Neural progenitor cell (in vitro differentiated cells): Measurements from ENCODE around the gene CATSPERZ. TPM values are rescaled to one million over a fixed set of nuclear protein-coding genes. Genes with fewer than 3 reads are reported as not detected.

Source experiments
- DNase-seq: peaks from one replicate; pipeline ENCODE4 v3.0.0-alpha.2; 2016; ENCODE audit warnings: low spot score
- H2AFZ ChIP-seq: fragments of 200-600 bp; sonication (generic); replicated peaks from 2 replicates; pipeline ENCODE4 v1.6.1; 2016; ENCODE audit warnings: antibody characterized with exemption
- H3F3A ChIP-seq: fragments of 200-600 bp; sonication (generic); 2 replicates; pipeline ENCODE4 v1.6.1; 2016; ENCODE audit warnings: antibody characterized with exemption, low read depth
- H3K27ac ChIP-seq: fragments of 200-600 bp; sonication (generic); 2 replicates; pipeline ENCODE4 v1.5.1; 2016; ENCODE audit warnings: mild to moderate bottlenecking
- H3K27me3 ChIP-seq: fragments of 200-600 bp; sonication (generic); 2 replicates; pipeline ENCODE4 v1.6.1; 2016; ENCODE audit warnings: mild to moderate bottlenecking, moderate library complexity
- H3K36me3 ChIP-seq: fragments of 200-600 bp; sonication (generic); 2 replicates; pipeline ENCODE4 v1.5.1; 2016
- H3K4me1 ChIP-seq: fragments of 200-600 bp; sonication (generic); 2 replicates; pipeline ENCODE4 v1.6.1; 2016; ENCODE audit warnings: mixed run types
- H3K4me2 ChIP-seq: fragments of 200-600 bp; sonication (generic); 2 replicates; pipeline ENCODE4 v1.6.1; 2016
- H3K4me3 ChIP-seq: fragments of 200-600 bp; sonication (generic); 2 replicates; pipeline ENCODE4 v1.5.1; 2016
- H3K79me2 ChIP-seq: fragments of 200-600 bp; sonication (generic); 2 replicates; pipeline ENCODE4 v1.6.1; 2016; ENCODE audit warnings: low read depth
- H3K9ac ChIP-seq: fragments of 200-600 bp; sonication (generic); 2 replicates; pipeline ENCODE4 v1.6.1; 2016
- H3K9me3 ChIP-seq: fragments of 200-600 bp; sonication (generic); 2 replicates; pipeline ENCODE4 v1.5.1; 2016; ENCODE audit warnings: low read depth
- H4K20me1 ChIP-seq: fragments of 200-600 bp; sonication (generic); 2 replicates; pipeline ENCODE4 v1.6.1; 2016; ENCODE audit warnings: low read depth
- H3K27ac Mint-ChIP-seq: 3 replicates; pipeline ENCODE4 v1.8.0; 2021; ENCODE audit warnings: mixed read lengths
- H3K27me3 Mint-ChIP-seq: 2 replicates; pipeline ENCODE4 v1.8.0; 2022; ENCODE audit warnings: low read depth, mild to moderate bottlenecking, inconsistent platforms, moderate library complexity, mixed read lengths; ENCODE audit not compliant: insufficient read depth
- H3K36me3 Mint-ChIP-seq: 3 replicates; pipeline ENCODE4 v1.8.0; 2021; ENCODE audit warnings: mixed read lengths
- H3K4me1 Mint-ChIP-seq: 3 replicates; pipeline ENCODE4 v1.8.0; 2021; ENCODE audit warnings: mixed read lengths
- H3K4me3 Mint-ChIP-seq: 3 replicates; pipeline ENCODE4 v1.8.0; 2021; ENCODE audit warnings: mild to moderate bottlenecking, moderate library complexity, mixed read lengths
- H3K9me3 Mint-ChIP-seq: 3 replicates; pipeline ENCODE4 v1.8.0; 2020; ENCODE audit warnings: mixed read lengths
- EZH2 ChIP-seq: fragments of 200-600 bp; sonication (generic); IDR thresholded peaks from 2 replicates; pipeline ENCODE4 v1.6.1; 2017; ENCODE audit warnings: antibody characterized with exemption, mild to moderate bottlenecking, moderate library complexity
- EZH2phosphoT487 ChIP-seq: fragments of 200-600 bp; sonication (generic); IDR thresholded peaks from 2 replicates; pipeline ENCODE4 v1.6.1; 2017; ENCODE audit warnings: antibody characterized with exemption
- total RNA-seq: library from RNA; depleted of rRNA; stranded (reverse); fragments of >200 nt; gene quantifications from 2 replicates; pipeline ENCODE4 v1.2.3, GENCODE V29; 2015; ENCODE audit warnings: low replicate concordance
- TF ChIP-seq, protein P1 (sequence below): fragments of 200-600 bp; sonication (generic); IDR thresholded peaks from 2 replicates; pipeline ENCODE4 v1.5.1; 2017; ENCODE audit warnings: antibody characterized with exemption, mild to moderate bottlenecking

Gene CATSPERZ
- total RNA-seq, 1 donor from 2014 or later, result not detected

DNA sequence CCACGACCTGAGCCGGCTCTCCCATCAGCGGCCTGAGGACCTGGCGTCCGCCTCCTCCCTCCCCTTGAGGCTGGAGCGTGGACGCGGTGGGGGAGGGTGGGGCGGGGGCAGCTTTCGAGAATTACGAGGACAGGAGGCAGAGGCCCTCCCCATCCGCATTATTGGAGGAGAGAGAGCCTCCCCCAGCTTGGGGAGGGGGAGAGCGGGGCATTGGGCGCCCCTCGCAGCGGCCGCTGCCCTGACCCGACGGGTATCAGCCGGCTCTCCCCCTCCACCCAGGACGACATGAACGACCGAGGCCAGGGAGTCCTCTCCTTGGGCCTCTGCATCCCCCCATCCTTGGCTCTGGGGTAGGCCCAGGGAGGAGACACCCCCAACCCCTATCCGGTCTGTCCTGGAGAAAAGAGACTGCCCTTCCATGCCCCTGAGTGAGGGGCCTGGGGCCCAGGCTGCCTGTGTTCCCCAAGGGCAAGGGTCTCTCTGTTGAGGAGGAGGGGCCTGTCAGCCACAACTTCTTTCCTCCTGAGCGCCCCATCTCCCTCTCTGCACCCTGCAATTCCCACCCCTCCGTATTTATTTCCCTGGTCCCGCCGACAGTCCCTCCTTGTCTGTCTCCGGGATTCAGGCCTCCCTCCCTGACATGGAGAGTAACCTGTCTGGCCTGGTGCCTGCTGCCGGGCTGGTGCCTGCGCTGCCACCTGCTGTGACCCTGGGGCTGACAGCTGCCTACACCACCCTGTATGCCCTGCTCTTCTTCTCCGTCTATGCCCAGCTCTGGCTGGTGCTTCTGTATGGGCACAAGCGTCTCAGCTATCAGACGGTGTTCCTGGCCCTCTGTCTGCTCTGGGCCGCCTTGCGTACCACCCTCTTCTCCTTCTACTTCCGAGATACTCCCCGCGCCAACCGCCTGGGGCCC is 14.0 kb upstream of the CATSPERZ start:
- Mint-ChIP-seq H3K27me3 (peaks cover 30% of the 10 kb centered on the region), H3K36me3 (peaks cover 10% of the 10 kb centered on the region), H3K4me3 (peak overlapping the region; percentile 87), H3K4me1 (peaks cover 20% of the 10 kb centered on the region), H3K9me3 (peaks cover 2% of the 10 kb centered on the region), H3K27ac (no peak overlapping the region)
- no peak overlapping the region for H2AFZ ChIP-seq
- H3K36me3 ChIP-seq, result no peaks in the 10 kb centered on the region
- H3K4me2 ChIP-seq, result peak overlapping the region; percentile 74
- H3F3A ChIP-seq, result peaks cover 4% of the 10 kb centered on the region
- H3K79me2 ChIP-seq, result peaks cover 3% of the 10 kb centered on the region
- peaks cover 27% of the 10 kb centered on the region for H3K27me3 ChIP-seq
- peak; percentile 39 for DNase-seq
- TF ChIP-seq, protein P1, sequence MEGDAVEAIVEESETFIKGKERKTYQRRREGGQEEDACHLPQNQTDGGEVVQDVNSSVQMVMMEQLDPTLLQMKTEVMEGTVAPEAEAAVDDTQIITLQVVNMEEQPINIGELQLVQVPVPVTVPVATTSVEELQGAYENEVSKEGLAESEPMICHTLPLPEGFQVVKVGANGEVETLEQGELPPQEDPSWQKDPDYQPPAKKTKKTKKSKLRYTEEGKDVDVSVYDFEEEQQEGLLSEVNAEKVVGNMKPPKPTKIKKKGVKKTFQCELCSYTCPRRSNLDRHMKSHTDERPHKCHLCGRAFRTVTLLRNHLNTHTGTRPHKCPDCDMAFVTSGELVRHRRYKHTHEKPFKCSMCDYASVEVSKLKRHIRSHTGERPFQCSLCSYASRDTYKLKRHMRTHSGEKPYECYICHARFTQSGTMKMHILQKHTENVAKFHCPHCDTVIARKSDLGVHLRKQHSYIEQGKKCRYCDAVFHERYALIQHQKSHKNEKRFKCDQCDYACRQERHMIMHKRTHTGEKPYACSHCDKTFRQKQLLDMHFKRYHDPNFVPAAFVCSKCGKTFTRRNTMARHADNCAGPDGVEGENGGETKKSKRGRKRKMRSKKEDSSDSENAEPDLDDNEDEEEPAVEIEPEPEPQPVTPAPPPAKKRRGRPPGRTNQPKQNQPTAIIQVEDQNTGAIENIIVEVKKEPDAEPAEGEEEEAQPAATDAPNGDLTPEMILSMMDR, result no peak
- TF ChIP-seq EZH2phosphoT487, result no peak
- TF ChIP-seq EZH2, result no peak
- peaks cover 6% of the 10 kb centered on the region for H3K4me1 ChIP-seq
- no peak overlapping the region for H3K27ac ChIP-seq
- H3K4me3 ChIP-seq, result peak overlapping the region; percentile 97
- no peak overlapping the region for H3K9ac ChIP-seq
- peaks cover 15% of the 10 kb centered on the region for H4K20me1 ChIP-seq
- H3K9me3 ChIP-seq, result no peaks in the 10 kb centered on the region

DNA sequence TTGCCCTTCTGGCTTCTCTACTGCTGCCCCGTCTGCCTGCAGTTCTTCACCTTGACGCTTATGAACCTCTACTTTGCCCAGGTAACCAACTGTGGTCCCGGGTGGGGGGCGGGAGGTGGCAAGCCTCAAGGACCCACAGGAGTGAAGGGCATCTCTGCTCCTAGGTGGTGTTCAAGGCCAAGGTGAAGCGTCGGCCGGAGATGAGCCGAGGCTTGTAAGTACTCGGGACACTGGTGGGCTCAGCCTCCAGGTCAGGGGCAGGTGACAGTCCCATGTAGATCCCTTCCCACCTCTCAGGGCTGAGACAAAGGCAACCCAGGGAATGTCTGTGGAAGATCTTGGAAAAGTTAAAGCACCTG is 13.4 kb upstream of the CATSPERZ start:
- Histone ChIP-seq H3K4me3 (no peak overlapping the region), H3K36me3 (no peaks in the 10 kb centered on the region), H3K27ac (no peak overlapping the region), H3K9ac (no peak overlapping the region), H3K9me3 (no peaks in the 10 kb centered on the region), H3K4me1 (peaks cover 9% of the 10 kb centered on the region), H2AFZ (no peak overlapping the region), H4K20me1 (peaks cover 18% of the 10 kb centered on the region), H3K79me2 (peaks cover 3% of the 10 kb centered on the region), H3K4me2 (no peak overlapping the region), H3K27me3 (peaks cover 34% of the 10 kb centered on the region), H3F3A (peaks cover 4% of the 10 kb centered on the region)
- Mint-ChIP-seq H3K4me3 (peak overlapping the region; percentile 87), H3K4me1 (peaks cover 20% of the 10 kb centered on the region), H3K27ac (no peak overlapping the region), H3K36me3 (peaks cover 7% of the 10 kb centered on the region), H3K27me3 (peaks cover 30% of the 10 kb centered on the region), H3K9me3 (peaks cover 2% of the 10 kb centered on the region)
- TF ChIP-seq EZH2phosphoT487 (no peak), EZH2 (no peak)
- TF ChIP-seq, protein P1, result no peak
- DNase-seq, result no peak

DNA sequence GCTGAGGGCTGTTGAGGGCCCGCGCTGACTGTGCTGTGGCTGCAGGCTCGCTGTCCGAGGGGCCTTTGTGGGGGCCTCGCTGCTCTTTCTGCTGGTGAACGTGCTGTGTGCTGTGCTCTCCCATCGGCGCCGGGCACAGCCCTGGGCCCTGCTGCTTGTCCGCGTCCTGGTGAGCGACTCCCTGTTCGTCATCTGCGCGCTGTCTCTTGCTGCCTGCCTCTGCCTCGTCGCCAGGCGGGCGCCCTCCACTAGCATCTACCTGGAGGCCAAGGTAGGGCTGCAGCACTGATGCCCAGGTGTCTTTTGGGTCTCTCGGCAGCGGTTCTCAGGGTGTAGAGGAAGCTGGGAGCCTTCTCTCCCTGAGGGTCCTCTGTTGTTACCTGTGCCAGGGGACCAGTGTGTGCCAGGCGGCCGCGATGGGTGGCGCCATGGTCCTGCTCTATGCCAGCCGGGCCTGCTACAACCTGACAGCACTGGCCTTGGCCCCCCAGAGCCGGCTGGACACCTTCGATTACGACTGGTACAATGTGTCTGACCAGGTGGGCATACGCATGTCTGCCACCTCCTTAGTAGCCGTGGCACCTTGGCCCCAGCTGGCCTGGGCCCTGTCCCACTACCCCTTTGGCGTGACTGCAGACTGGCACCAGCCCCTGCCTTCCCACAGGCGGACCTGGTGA is 12.3 kb upstream of the CATSPERZ start:
- H3K9me3 Mint-ChIP-seq, result peaks cover 2% of the 10 kb centered on the region
- Histone ChIP-seq H3K9me3 (no peaks in the 10 kb centered on the region), H3K4me3 (no peak overlapping the region), H2AFZ (no peak overlapping the region), H3F3A (peaks cover 4% of the 10 kb centered on the region), H3K27me3 (peaks cover 44% of the 10 kb centered on the region), H4K20me1 (peaks cover 25% of the 10 kb centered on the region), H3K4me2 (no peak overlapping the region), H3K79me2 (peaks cover 3% of the 10 kb centered on the region), H3K36me3 (no peaks in the 10 kb centered on the region), H3K9ac (no peak overlapping the region), H3K27ac (no peak overlapping the region), H3K4me1 (peaks cover 14% of the 10 kb centered on the region)
- H3K27me3 Mint-ChIP-seq, result peaks cover 32% of the 10 kb centered on the region
- H3K4me3 Mint-ChIP-seq, result peak overlapping the region; percentile 27
- peaks cover 20% of the 10 kb centered on the region for H3K4me1 Mint-ChIP-seq
- TF ChIP-seq, protein P1, result no peak
- TF ChIP-seq EZH2phosphoT487, result no peak
- TF ChIP-seq EZH2, result no peak
- H3K27ac Mint-ChIP-seq, result no peak overlapping the region
- H3K36me3 Mint-ChIP-seq, result peaks cover 6% of the 10 kb centered on the region
- no peak for DNase-seq
